ENCODE measurements around the gene C1orf87.
"Not testable (repeated sequence)": the region's sequence is repeated elsewhere in the genome, so short reads cannot be mapped to it uniquely, and the experiment has no call there.

The C1orf87 gene

DNA sequence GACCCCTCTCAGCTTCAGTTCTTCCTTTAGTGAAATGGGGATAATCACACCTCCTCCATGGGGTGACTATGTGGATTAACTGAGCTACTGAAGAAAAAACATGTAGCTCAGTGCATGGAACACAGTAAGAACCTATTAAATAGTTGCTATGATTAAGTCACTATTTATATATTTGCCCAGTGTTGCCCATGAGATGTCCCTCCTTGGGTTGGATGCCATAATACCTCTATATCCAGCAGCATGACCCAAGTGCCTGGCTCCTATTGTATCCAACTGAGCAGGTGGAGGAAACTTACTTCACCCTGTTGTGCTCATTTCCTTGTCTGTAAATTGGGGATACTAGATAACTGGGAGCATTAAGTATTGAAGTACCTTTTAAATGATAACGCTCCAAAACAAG lies 99.9 kb downstream of the C1orf87 start:
- ChIA-PET CTCF (interaction anchor here (1.0 kb wide), 2 partner anchors 9 to 27 kb away, joined by 3 read pairs; no protein-coding TSS in a partner anchor), POLR2A (no interaction called here)
- no peak for DNase-seq (ENCODE audit: extremely low spot score)
- no peak for TF ChIP-seq CTCF (IDR thresholded peaks at IDR 0.05; ENCODE audit: control extremely low read depth, extremely low read depth, low read depth, missing control alignments)

- CTCF ChIA-PET: interaction anchor here (0.8 to 7.5 kb wide), 11 partner anchors 8 to 1615 kb away, joined by 3 to 40 read pairs (median 8); no protein-coding TSS in a partner anchor
- POLR2A ChIA-PET: no interaction called here
- no peak for DNase-seq (ENCODE audit: extremely low spot score)
- no peak for TF ChIP-seq CTCF (IDR thresholded peaks at IDR 0.05; ENCODE audit: control extremely low read depth, extremely low read depth, low read depth, missing control alignments)
Measured at GRCh38 chr1:59972216-59972927, 101.2 kb downstream of the C1orf87 start.

DNA sequence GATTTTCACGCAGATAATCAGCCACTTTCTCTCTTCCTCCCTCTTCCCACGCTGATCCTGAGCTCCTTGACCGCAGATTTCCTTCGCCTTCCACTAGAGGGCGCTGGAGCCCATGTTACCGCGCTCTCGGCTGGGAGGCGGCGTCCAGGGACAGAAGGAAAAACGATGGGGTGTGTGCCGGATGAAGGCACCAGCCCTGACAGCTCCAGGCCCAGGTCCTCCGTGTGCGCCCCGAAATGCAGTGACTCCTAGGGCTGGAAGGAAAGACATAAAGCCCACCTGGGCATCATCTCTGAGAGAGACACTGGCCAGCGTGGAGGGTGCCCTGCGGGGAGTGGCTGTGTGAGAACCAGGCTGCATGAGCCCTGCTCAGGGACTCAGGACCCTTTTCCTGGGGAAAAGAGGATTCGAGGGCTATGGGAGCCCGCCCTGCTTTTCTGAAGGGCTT lies 102.1 kb downstream of the C1orf87 start:
- ChIA-PET CTCF (interaction anchor here (0.6 to 7.5 kb wide), 27 partner anchors 9 to 1882 kb away, joined by 3 to 40 read pairs (median 4); no protein-coding TSS in a partner anchor), POLR2A (no interaction called here)
- peak; percentile 69 for DNase-seq (ENCODE audit: extremely low spot score)
- peak; percentile 87 for TF ChIP-seq CTCF (IDR thresholded peaks at IDR 0.05; ENCODE audit: control extremely low read depth, extremely low read depth, low read depth, missing control alignments)

- DNase-seq (ENCODE audit: extremely low spot score); POLR2A ChIA-PET: not testable (repeated sequence)
- CTCF ChIA-PET: interaction anchor here (1.8 to 7.5 kb wide), 4 partner anchors 8 to 29 kb away, joined by 11 to 54 read pairs (median 36); no protein-coding TSS in a partner anchor
Measured at GRCh38 chr1:59969542-59970175, 103.9 kb downstream of the C1orf87 start.

- DNase-seq (ENCODE audit: extremely low spot score); POLR2A ChIA-PET: not testable (repeated sequence)
- CTCF ChIA-PET: interaction anchor here (1.2 to 7.5 kb wide), 3 partner anchors 9 to 22 kb away, joined by 3 to 54 read pairs (median 32); no protein-coding TSS in a partner anchor
Measured at GRCh38 chr1:59968746-59969145, 104.8 kb downstream of the C1orf87 start.

DNA sequence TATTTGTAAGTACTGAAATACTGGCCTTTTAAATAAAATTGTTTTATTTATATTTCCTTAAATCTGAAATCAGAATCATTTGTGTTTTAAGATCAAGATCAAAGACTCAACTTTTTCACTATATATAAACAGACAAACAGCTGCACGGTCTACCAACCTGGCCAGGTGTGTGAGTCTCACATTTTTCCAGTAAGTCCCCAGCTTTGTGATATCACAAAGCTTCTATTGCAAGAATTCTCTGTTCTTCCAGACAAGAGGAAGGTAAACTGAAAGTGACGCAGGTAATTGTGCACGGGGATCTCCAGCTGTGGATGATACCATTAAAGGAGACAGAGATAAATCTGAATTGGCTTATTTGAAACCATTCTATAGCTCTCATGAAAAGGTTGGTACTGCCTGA lies 105.8 kb downstream of the C1orf87 start:
- TF ChIP-seq CTCF (IDR thresholded peaks at IDR 0.05; ENCODE audit: control extremely low read depth, extremely low read depth, low read depth, missing control alignments): no peak
- no peak for DNase-seq (ENCODE audit: extremely low spot score)
- CTCF ChIA-PET: interaction anchor here (0.9 to 7.5 kb wide), 6 partner anchors 10 to 1885 kb away, joined by 3 to 54 read pairs (median 4); no protein-coding TSS in a partner anchor
- POLR2A ChIA-PET: no interaction called here

- no peak for TF ChIP-seq CTCF (IDR thresholded peaks at IDR 0.05; ENCODE audit: control extremely low read depth, extremely low read depth, low read depth, missing control alignments)
- ChIA-PET POLR2A (no interaction called here), CTCF (interaction anchor here (0.9 to 7.5 kb wide), 5 partner anchors 10 to 1885 kb away, joined by 3 to 54 read pairs (median 5); no protein-coding TSS in a partner anchor)
- DNase-seq (ENCODE audit: extremely low spot score): no peak
Measured at GRCh38 chr1:59967141-59967697, 106.4 kb downstream of the C1orf87 start.
